ENCODE data around the gene APPL2. TPM values are rescaled to one million over a fixed set of nuclear protein-coding genes. Genes with fewer than 3 reads are reported as not detected.

The APPL2 gene
- total RNA-seq, 6 donors from 2014 or later, result 23.8 to 72.3 (median 28.6) TPM

GRCh38 chr12:105279460-105280056 is 43.6 kb upstream of the APPL2 start:
- Histone ChIP-seq H3K9me3 (no peaks in the 10 kb centered on the region), H3K27ac (no peak overlapping the region), H3K36me3 (no peaks in the 10 kb centered on the region), H3K4me1 (no peaks in the 10 kb centered on the region), H3K4me3 (no peak overlapping the region), H3K27me3 (no peaks in the 10 kb centered on the region)
- TF ChIP-seq CTCF (IDR thresholded peaks at IDR 0.05), result peak; percentile 34 to 56 (median 47)
- no peak for TF ChIP-seq POLR2AphosphoS5 (IDR thresholded peaks at IDR 0.05)
- TF ChIP-seq POLR2A (IDR thresholded peaks at IDR 0.05), result no peak
- no peak for DNase-seq
- ATAC-seq (ENCODE audit: low FRiP score in 2 of 2), result peak in 1 of 2 donors; percentile 72
- 77 to 82% methylated on average over 6 of the region's 6 CpGs for WGBS, 2 donors

GRCh38 chr12:105278043-105278697 is 42.2 kb upstream of the APPL2 start:
- ATAC-seq (ENCODE audit: low FRiP score in 2 of 2), result peak in 1 of 2 donors; percentile 50
- no peak overlapping the region for H3K27ac ChIP-seq

GRCh38 chr12:105275997-105276733 is 40.2 kb upstream of the APPL2 start:
- DNase-seq (no peak), ATAC-seq (ENCODE audit: low FRiP score in 2 of 2) (no peak)
- H3K4me1 ChIP-seq, result no peaks in the 10 kb centered on the region
- no peaks in the 10 kb centered on the region for H3K27me3 ChIP-seq
- H3K27ac ChIP-seq, result no peak overlapping the region
- WGBS, 2 donors, result 86 to 89% methylated on average over 3 of the region's 3 CpGs
- H3K9me3 ChIP-seq, result no peaks in the 10 kb centered on the region
- no peak overlapping the region for H3K4me3 ChIP-seq
- TF ChIP-seq POLR2AphosphoS5 (IDR thresholded peaks at IDR 0.05) (no peak), EP300 (IDR thresholded peaks at IDR 0.05) (no peak), CTCF (IDR thresholded peaks at IDR 0.05) (no peak), POLR2A (IDR thresholded peaks at IDR 0.05) (no peak)
- H3K36me3 ChIP-seq, result no peaks in the 10 kb centered on the region

More at GRCh38 chr12:105278043-105278697, 42.2 kb upstream of the APPL2 start:
- H3K9me3 ChIP-seq, result no peaks in the 10 kb centered on the region
- 77 to 80% methylated on average over 4 of the region's 4 CpGs for WGBS, 2 donors
- no peak for DNase-seq
- H3K4me1 ChIP-seq, result no peaks in the 10 kb centered on the region
- H3K4me3 ChIP-seq, result no peak overlapping the region
- no peaks in the 10 kb centered on the region for H3K36me3 ChIP-seq
- no peak for TF ChIP-seq POLR2AphosphoS5 (IDR thresholded peaks at IDR 0.05)
- peak in 1 of 6 experiments; percentile 13 for TF ChIP-seq CTCF (IDR thresholded peaks at IDR 0.05)
- H3K27me3 ChIP-seq, result no peaks in the 10 kb centered on the region

GRCh38 chr12:105274571-105274970 is 38.6 kb upstream of the APPL2 start:
- TF ChIP-seq POLR2AphosphoS5 (IDR thresholded peaks at IDR 0.05), result no peak
- no peak for TF ChIP-seq EP300 (IDR thresholded peaks at IDR 0.05)
- no peak for TF ChIP-seq CTCF (IDR thresholded peaks at IDR 0.05)
- TF ChIP-seq POLR2A (IDR thresholded peaks at IDR 0.05), result no peak
- WGBS, 2 donors, result 85 to 92% methylated on average over 5 of the region's 5 CpGs
- H3K27me3 ChIP-seq, result no peaks in the 10 kb centered on the region

More at GRCh38 chr12:105274571-105274970, 38.6 kb upstream of the APPL2 start:
- ATAC-seq (ENCODE audit: low FRiP score in 2 of 2) (no peak), DNase-seq (no peak)
- Histone ChIP-seq H3K27ac (no peak overlapping the region), H3K36me3 (no peaks in the 10 kb centered on the region), H3K4me3 (no peak overlapping the region), H3K4me1 (no peaks in the 10 kb centered on the region), H3K9me3 (no peaks in the 10 kb centered on the region)
